A549 (cell line): ENCODE results near the gene RPN2.

Source experiments
- CTCF ChIP-seq: fragments of >200 bp; sonication (Bioruptor Twin); formaldehyde crosslinking; IDR thresholded peaks from 3 replicates; pipeline ENCODE4 v1.5.1; 2016
- RAD21 ChIP-seq, 2 experiments: fragments of >200 bp in 1 of 2; sonication (Bioruptor Twin) in 1 of 2; formaldehyde crosslinking in 1 of 2; IDR thresholded peaks in 1 of 2; conservative IDR thresholded peaks in 1 of 2; 2 replicates in 1 of 2; 3 replicates in 1 of 2; pipeline ENCODE4 v1.6.1; 2012 to 2018; ENCODE audit warnings: inconsistent platforms in 1 of 2
- RNF2 ChIP-seq: fragments of 200-600 bp; sonication (generic); IDR thresholded peaks from 2 replicates; pipeline ENCODE4 v1.6.1; 2016; ENCODE audit warnings: low read depth, mild to moderate bottlenecking, antibody characterized with exemption, moderate library complexity, borderline replicate concordance

GRCh38 chr20:37209193-37209592 lies 30.1 kb downstream of the RPN2 start:
- no peak for TF ChIP-seq CTCF
- TF ChIP-seq RNF2, result no peak
- no peak for TF ChIP-seq RAD21 (conservative IDR thresholded peaks at IDR 0.05 in 1 of 2, IDR thresholded peaks at IDR 0.05 in 1 of 2)
